Stimulated activated memory B cell treated with anti-CD40 and anti-IgM and Interleukin-4, amounts not matched to agents 10 μg/mL and 1 μg/mL and 100 μg/mL, for 72 hours (primary cell): ENCODE data around the gene CASP8.

Source experiments
- ATAC-seq: fragments of 150-1000 bp; cut with Tn5 transposase; 2 replicates; pipeline ENCODE4 v1.10.0; 2021
- H3K27ac Mint-ChIP-seq: one replicate; pipeline ENCODE4 v1.8.0; 2022; ENCODE audit warnings: mild to moderate bottlenecking, mixed read lengths
- H3K27me3 Mint-ChIP-seq: one replicate; pipeline ENCODE4 v1.8.0; 2022; ENCODE audit warnings: mixed read lengths
- H3K36me3 Mint-ChIP-seq: one replicate; pipeline ENCODE4 v1.8.0; 2022; ENCODE audit warnings: mixed read lengths
- H3K4me1 Mint-ChIP-seq: one replicate; pipeline ENCODE4 v1.8.0; 2022; ENCODE audit warnings: mixed read lengths
- H3K4me3 Mint-ChIP-seq: one replicate; pipeline ENCODE4 v1.8.0; 2022; ENCODE audit warnings: mild to moderate bottlenecking, moderate library complexity, mixed read lengths
- H3K9me3 Mint-ChIP-seq: one replicate; pipeline ENCODE4 v1.8.0; 2022; ENCODE audit warnings: mixed read lengths

CASP8 gene

DNA sequence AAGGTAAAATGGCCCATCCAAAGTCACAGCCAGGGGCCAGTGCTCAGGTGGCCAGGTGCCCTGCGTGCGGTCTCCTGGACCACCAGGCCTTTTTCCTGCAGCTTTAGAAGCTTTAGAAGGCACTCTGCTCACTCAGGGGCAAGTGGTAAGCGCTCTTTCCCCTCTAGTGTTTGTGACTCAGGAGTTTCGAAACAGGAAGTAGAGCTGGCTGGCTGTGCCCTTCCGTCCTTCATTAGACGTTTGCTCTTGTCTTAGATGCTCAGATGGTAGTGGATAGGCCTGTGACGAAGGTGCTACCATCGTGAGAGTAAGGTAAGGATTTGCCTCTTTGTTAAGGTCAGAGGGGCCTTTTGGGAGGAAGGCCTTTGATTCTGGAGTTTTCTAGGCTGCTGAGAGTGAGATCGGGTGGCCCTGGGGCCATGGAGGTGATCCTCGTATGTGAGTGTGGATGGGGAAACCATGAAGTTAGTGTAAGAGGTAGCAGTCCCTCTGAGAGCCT is at the start of gene CASP8:
CASP8 (plus strand) TSS at position 235 of the 499 bp plus-strand sequence. CDS start 5,951 bp downstream, outside the sequence.
- peak; percentile 76 for ATAC-seq
- Mint-ChIP-seq H3K9me3 (no peaks in the 10 kb centered on the region), H3K36me3 (peaks cover 5% of the 10 kb centered on the region), H3K4me3 (peak within 1 kb of the TSS; percentile 98), H3K27ac (peak within 1 kb of the TSS; percentile 95), H3K27me3 (no peaks in the 10 kb centered on the region), H3K4me1 (peaks cover 71% of the 10 kb centered on the region)

DNA sequence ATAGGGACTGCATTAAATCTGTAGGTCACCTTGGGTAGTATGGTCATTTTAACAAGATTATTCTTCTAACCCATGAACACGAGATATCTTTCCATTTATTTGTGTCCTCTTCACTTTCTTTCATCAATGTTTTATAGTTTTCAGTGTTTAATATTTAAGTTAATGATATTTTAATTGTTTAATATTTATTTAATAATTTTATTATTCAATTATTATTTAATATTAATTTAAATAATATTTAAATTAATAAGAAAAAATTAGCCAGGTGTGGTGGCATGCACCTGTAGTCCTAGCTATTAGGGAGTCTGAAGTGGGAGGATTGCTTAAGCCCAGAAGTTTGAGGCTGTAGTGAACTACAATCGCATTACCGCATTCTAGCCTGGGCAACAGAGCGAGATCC is 44.4 kb upstream of the CASP8 start:
- H3K27ac Mint-ChIP-seq, result no peak overlapping the region
- no peak overlapping the region for H3K4me3 Mint-ChIP-seq
- ATAC-seq, result no peak
- H3K27me3 Mint-ChIP-seq, result no peaks in the 10 kb centered on the region
- H3K36me3 Mint-ChIP-seq, result peaks cover 37% of the 10 kb centered on the region
- peaks cover 35% of the 10 kb centered on the region for H3K4me1 Mint-ChIP-seq
- H3K9me3 Mint-ChIP-seq, result no peaks in the 10 kb centered on the region

DNA sequence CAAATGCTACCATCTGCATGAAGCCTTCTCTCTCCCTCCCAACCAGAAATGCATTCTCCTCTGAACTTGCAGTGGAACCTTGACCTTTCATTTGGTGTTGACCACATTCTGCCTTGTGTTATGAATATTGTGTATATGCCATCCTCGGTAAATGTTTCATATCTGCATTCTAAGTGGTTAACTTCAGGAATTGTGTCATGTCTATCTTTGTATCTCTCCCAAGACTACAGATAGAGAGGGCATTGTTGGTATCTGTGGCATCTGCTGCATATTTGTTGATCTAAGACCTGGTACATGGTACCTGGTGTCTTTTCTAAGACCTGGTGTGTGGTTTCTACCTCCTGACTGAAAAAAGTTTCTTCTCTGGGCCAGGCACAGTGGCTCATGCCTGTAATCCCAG is 43.4 kb upstream of the CASP8 start:
- H3K36me3 Mint-ChIP-seq, result peaks cover 37% of the 10 kb centered on the region
- peak; percentile 55 for ATAC-seq
- H3K4me3 Mint-ChIP-seq, result no peak overlapping the region
- H3K27me3 Mint-ChIP-seq, result no peaks in the 10 kb centered on the region
- no peaks in the 10 kb centered on the region for H3K9me3 Mint-ChIP-seq
- H3K4me1 Mint-ChIP-seq, result peaks cover 29% of the 10 kb centered on the region
- H3K27ac Mint-ChIP-seq, result no peak overlapping the region

DNA sequence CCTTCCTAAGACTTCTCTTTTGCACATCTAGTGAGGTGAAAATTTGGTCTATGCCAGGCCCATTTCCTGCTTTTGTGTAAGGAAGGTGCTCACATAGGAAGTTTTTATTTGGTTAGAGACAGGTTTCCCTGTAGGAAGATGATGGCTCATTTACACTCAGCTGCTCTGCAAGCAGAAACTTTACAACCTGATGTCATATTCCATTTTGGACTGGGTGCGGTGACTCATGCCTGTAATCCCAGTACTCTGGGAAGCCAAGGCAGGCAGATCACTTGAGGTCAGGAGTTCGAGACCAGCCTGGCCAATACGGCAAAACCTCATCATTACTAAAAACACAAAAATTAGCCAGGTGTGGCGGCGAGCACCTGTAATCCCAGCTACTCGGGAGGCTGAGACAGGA is 41.6 kb upstream of the CASP8 start:
- no peaks in the 10 kb centered on the region for H3K9me3 Mint-ChIP-seq
- H3K27ac Mint-ChIP-seq, result no peak overlapping the region
- H3K36me3 Mint-ChIP-seq, result peaks cover 32% of the 10 kb centered on the region

DNA sequence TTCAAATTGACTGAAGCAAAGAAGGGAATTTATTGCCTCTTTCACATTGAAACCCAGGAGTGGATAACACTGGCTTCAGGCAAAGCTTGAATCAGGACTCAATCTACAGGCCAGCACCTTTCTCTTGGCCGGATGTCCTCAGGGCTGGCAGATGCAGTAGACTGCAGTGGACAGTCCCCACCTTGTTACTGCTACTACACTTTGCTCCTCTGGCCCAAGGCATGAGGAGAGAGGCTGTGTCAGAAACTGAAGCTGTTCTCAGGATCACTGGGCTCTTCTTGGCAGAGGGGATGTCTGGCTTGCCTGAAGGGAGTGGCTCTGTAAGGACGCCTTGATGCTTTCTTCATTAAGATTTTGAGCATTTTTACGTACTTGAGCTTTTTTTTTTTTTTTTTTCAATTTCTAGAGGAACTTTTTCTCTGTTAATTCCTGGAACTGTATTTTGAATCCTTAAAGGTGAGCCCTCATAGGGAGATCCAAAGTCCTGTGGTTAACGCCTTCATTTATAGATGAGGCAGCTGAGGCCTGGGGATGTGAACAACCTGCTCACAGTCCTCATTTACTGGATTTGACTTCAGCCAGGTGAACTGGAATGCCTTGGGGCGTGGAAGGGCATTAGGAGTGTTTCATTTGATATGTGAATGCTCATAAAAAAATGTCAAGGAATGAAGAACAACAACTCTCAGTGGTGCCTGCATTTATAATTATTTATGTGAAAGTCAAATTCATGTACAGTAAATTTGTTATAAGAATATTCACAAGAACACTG is 40.8 kb upstream of the CASP8 start:
- Mint-ChIP-seq H3K27me3 (no peaks in the 10 kb centered on the region), H3K27ac (no peak overlapping the region), H3K9me3 (no peaks in the 10 kb centered on the region), H3K4me1 (peaks cover 37% of the 10 kb centered on the region), H3K36me3 (peaks cover 32% of the 10 kb centered on the region), H3K4me3 (no peak overlapping the region)
- no peak for ATAC-seq

More for the DNA sequence above, 41.6 kb upstream of the CASP8 start:
- peaks cover 37% of the 10 kb centered on the region for H3K4me1 Mint-ChIP-seq
- ATAC-seq, result no peak
- no peak overlapping the region for H3K4me3 Mint-ChIP-seq
- H3K27me3 Mint-ChIP-seq, result no peaks in the 10 kb centered on the region

DNA sequence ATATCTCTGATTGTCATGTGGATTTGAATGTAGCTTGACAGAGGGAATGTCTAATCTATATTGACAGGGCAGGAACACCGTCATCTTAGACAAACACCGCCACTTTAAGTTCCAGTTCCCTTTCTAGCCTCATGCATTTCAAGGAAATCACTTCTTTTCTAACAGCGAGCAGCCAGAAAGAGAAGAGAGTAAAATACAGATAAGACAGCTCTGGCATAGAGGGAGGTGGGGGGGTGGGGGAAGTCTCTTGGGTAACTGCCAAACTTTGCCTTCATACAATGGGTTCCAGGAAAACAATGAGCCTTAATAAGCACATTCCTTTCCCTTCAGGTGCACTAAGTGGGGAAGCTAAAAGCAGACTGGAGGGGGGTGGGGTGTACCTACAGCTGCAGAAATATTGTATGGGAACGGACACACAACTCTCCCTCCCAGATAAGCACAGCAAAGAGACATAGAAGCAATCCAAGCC is 40.2 kb upstream of the CASP8 start:
- Mint-ChIP-seq H3K4me1 (peaks cover 36% of the 10 kb centered on the region), H3K27me3 (no peaks in the 10 kb centered on the region), H3K9me3 (no peaks in the 10 kb centered on the region), H3K4me3 (no peak overlapping the region), H3K36me3 (peaks cover 29% of the 10 kb centered on the region), H3K27ac (peak overlapping the region; percentile 45)
- ATAC-seq, result no peak

DNA sequence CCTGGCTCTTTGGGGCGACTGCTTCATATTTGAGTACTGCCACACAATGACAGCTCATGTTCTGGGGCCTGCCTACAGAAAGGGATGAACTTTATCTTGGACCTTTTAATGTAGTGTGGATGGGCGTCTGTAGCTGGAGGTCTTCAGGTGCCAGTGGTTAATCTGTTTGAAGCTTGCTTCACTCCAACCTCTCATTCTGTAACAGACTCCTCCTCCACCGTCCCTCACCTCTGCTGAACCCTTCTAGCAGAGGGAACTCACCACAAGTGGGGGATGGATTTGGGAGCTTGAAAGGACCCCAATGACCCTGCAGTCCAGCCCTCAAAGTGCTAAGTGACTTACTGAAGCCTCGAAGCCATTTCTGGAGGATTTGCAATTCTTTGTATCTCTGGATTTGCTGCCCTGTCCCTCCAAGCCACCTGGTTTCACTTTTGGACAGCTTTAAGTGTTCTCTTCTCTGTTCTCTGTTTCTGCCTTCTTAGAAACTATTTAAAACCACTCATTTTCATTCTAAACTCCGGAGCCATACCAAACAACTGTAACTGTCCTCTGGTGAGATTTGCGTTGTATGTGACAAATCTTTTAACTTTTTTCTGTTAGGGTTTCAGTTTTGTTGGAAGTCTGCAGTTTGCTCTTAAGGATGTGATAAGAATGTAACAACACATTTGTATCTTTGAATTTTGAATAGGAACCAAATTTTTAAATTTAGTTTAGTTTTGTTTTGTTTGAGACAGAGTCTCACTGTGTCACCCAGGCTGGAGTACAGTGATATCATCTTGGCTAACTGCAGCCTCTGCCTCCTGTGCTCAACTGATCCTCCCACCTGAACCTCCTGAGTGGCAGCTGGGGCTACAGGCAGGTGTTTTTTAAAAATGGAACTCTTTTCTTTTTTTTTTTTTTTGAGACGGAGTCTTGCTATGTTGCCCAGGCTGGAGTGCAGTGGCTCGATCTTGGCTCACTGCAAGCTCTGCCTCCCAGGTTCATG is 37.0 kb upstream of the CASP8 start:
- Mint-ChIP-seq H3K27ac (peak overlapping the region; percentile 75), H3K36me3 (peaks cover 6% of the 10 kb centered on the region), H3K27me3 (no peaks in the 10 kb centered on the region), H3K4me3 (peak overlapping the region; percentile 33), H3K9me3 (no peaks in the 10 kb centered on the region), H3K4me1 (peaks cover 23% of the 10 kb centered on the region)
- no peak for ATAC-seq

DNA sequence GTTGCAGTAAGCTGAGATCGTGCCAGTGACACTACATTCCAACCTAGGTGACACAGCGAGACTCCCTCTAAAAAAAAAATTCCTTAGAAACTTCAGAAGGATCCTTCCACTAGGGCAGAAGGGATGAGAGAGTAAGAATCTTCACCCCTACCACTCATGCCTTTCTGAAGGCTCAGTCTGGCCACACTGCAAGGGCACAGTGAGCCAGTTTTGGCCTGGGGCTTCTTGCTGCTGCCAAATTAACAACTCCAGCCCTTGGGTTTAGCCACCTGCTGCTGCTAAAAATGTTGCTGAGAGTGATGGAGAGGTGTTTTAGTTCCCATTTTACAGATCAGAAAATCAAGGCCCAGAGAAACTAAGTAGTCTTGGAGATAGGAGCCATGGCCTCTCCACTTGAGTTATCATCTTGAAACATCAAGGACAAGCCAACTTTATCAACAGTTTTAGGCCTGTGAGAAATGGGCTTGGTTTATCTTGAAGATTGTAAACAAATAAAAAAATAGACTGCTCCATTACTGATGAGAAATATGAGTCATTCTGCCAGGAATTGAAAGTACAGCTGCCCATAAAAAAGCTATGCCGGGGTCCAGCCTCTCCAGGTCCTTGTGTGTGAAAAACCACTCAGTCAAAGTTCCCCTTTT is 31.9 kb upstream of the CASP8 start:
- Mint-ChIP-seq H3K27ac (peak overlapping the region; percentile 13), H3K27me3 (no peaks in the 10 kb centered on the region), H3K4me3 (no peak overlapping the region), H3K36me3 (no peaks in the 10 kb centered on the region), H3K4me1 (peaks cover 27% of the 10 kb centered on the region), H3K9me3 (no peaks in the 10 kb centered on the region)
- no peak for ATAC-seq

DNA sequence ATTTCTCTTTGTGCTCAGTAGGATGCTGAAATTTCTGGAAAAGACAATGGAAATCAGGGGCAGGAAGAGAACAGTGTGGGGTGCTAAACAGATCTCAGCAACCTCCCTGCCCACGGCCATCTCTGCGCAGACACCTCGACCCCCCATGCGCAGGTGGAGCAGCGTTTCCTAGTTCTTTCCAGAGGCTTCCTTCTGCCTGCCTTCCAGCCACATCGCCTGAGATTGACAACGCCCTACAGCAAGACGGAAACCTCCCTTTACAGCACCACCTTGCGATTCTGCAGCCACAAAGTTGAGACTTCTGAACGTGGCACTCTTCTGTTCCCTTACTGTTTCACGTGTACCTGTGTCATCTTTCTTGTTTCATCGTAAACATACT is 31.4 kb upstream of the CASP8 start:
- H3K27ac Mint-ChIP-seq, result peak overlapping the region; percentile 13
- H3K4me1 Mint-ChIP-seq, result peaks cover 23% of the 10 kb centered on the region
- no peak for ATAC-seq
- no peak overlapping the region for H3K4me3 Mint-ChIP-seq
- H3K27me3 Mint-ChIP-seq, result no peaks in the 10 kb centered on the region
- H3K36me3 Mint-ChIP-seq, result no peaks in the 10 kb centered on the region
- no peaks in the 10 kb centered on the region for H3K9me3 Mint-ChIP-seq

DNA sequence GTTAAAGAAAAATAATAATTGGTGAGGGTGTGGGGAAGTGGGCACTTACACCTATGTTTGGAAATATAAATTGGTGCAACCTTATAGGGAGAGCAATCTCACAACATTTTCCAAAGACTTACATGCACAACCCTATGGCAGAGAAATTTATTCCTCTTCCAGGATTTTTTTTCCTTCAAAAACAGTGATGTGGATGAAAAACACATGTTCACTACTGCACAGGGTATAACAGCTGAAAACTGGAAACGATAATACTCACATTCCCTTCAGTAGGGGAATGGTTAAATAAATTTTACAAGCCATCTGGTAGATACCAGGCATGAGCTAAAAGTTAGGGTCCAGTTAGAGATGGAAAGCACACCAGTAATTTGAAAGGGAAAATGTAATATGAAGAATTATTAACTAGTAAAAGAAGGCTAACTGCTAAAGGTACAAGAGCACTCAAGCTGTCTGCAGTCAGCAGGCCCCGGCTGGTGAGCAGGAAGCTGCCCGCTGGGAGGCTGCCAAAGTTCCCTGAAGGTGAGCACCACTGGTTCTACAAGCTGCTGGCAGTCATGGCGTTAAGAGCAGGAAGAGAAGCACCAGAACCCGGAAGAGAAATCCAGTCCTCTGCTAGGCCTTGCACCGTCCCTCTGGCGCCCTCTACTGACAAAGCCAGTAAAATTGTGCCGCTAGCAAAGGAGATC is 28.4 kb upstream of the CASP8 start:
- ATAC-seq, result peak; percentile 79
- Mint-ChIP-seq H3K27me3 (no peaks in the 10 kb centered on the region), H3K27ac (peak overlapping the region; percentile 84), H3K36me3 (peaks cover 7% of the 10 kb centered on the region), H3K9me3 (no peaks in the 10 kb centered on the region), H3K4me1 (peaks cover 32% of the 10 kb centered on the region), H3K4me3 (peak overlapping the region; percentile 91)

DNA sequence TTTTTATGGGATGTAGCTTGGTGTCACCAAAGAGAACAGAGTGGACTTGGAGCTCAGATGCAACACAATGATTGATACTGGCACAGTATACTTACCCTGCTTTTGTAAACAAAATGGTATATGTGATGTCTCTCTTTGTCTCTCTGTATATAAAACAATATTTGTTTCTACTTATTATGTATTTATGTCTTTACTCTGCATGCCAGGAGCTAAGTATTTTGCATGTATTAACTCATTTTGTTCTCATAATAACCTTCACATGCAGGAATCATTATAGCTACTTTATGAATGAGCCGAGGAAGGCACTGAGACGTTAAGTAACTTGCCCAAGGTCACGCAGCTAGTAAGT is 27.9 kb upstream of the CASP8 start:
- H3K4me1 Mint-ChIP-seq, result peaks cover 35% of the 10 kb centered on the region
- no peak for ATAC-seq

DNA sequence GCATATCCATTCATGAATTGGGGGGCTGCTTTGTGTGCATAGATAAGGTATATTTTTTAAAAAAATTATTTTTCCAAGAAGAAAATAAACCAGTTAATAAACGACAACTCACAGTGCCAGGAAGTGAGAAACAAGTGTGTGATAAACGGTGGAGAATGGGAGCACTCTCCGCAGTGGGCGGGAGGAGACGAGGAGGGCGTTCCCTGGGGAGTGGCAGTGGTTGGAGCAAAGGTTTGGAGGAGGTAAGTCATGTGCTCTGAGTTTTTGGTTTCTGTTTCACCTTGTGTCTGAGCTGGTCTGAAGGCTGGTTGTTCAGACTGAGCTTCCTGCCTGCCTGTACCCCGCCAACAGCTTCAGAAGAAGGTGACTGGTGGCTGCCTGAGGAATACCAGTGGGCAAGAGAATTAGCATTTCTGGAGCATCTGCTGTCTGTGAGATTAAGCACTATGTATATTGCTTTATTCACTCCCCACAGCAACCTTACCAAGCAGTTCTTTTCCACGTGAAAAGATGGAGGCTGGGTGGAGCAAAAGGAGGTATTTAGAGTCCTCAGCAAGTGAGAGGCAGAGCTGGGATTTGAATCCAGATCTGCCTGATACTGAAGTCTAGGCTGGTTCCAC is 27.0 kb upstream of the CASP8 start:
- Mint-ChIP-seq H3K9me3 (no peaks in the 10 kb centered on the region), H3K36me3 (peaks cover 18% of the 10 kb centered on the region), H3K4me1 (peaks cover 42% of the 10 kb centered on the region), H3K27me3 (no peaks in the 10 kb centered on the region), H3K27ac (peak overlapping the region; percentile 84), H3K4me3 (peak overlapping the region; percentile 91)
- peak; percentile 96 for ATAC-seq

More for the DNA sequence above, 27.9 kb upstream of the CASP8 start:
- Mint-ChIP-seq H3K4me3 (peak overlapping the region; percentile 91), H3K9me3 (no peaks in the 10 kb centered on the region), H3K27me3 (no peaks in the 10 kb centered on the region), H3K36me3 (peaks cover 10% of the 10 kb centered on the region), H3K27ac (peak overlapping the region; percentile 84)

DNA sequence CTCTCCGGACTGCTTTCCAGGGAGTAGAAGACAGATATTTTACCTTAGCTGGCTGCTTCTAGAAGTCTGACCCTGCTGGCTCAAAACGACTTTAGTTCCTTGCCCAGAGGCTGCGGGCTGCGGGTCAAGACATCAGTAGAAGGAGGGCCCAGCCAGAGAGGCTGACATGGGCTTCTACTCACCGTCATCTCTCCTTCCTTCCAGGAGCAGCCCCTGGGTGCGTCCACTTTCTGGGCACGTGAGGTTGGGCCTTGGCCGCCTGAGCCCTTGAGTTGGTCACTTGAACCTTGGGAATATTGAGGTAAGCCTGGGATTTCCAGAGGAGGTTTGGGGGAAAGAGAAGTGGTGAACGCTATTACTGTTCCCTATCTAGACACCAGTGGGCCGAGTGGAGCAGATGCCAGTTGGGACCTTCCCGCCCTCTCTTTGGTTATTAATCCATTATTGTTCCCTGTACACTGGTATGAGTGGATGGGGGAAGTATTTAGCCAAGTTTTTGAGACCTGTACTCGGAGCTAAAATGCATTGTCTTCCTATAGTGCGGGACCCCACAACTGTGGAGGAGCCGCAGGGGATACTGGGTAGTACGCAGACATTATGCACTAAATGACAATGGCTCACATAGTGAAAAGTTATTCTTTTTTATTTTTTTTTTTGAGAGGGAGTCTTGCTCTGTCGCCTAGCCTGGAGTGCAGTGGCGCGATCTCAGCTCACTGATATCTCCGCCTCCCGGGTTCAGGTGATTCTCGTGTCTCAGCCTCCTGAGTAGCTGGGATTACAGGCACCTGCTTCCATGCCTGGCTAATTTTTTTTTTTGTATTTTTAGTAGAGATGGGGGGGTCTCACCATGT is 26.3 kb upstream of the CASP8 start:
- Mint-ChIP-seq H3K9me3 (no peaks in the 10 kb centered on the region), H3K4me3 (peak overlapping the region; percentile 91), H3K4me1 (peaks cover 37% of the 10 kb centered on the region), H3K27me3 (no peaks in the 10 kb centered on the region), H3K36me3 (peaks cover 18% of the 10 kb centered on the region), H3K27ac (peak overlapping the region; percentile 84)
- peak; percentile 42 for ATAC-seq
